Endothelial cell of umbilical vein (primary cell): ENCODE data around the gene IL31RA.

Source experiments
- EZH2 ChIP-seq: IDR thresholded peaks from 2 replicates; pipeline ENCODE4 v1.6.1; 2012; ENCODE audit warnings: borderline replicate concordance, low read depth, mild to moderate bottlenecking, moderate library complexity, low read length, inconsistent platforms; ENCODE audit not compliant: severe bottlenecking
- FOS ChIP-seq: IDR thresholded peaks from 2 replicates; pipeline ENCODE4 v1.6.1; 2011; ENCODE audit warnings: mild to moderate bottlenecking, low read length, moderate library complexity, borderline replicate concordance; ENCODE audit not compliant: insufficient read depth
- GATA2 ChIP-seq: IDR thresholded peaks from 2 replicates; pipeline ENCODE4 v1.7.0; 2011; ENCODE audit warnings: low read depth, mild to moderate bottlenecking, moderate library complexity, mixed read lengths, low read length; ENCODE audit not compliant: insufficient read length, insufficient read depth
- JUN ChIP-seq: IDR thresholded peaks from 2 replicates; pipeline ENCODE4 v1.6.1; 2011; ENCODE audit warnings: borderline replicate concordance, low read depth; ENCODE audit not compliant: insufficient read length, insufficient read depth
- MYC ChIP-seq: IDR thresholded peaks from one replicate; pipeline ENCODE4 v1.6.1; 2011; ENCODE audit warnings: mild to moderate bottlenecking, low read depth, low read length
- POLR2A ChIP-seq: IDR thresholded peaks from 2 replicates; pipeline ENCODE4 v1.6.1; 2012; ENCODE audit warnings: low read depth, mild to moderate bottlenecking, control low read depth, low read length
- POLR2AphosphoS5 ChIP-seq: IDR thresholded peaks from 2 replicates; pipeline ENCODE4 v1.6.1; 2012; ENCODE audit warnings: low read depth, mild to moderate bottlenecking, control low read depth, low read length, moderate library complexity; ENCODE audit not compliant: insufficient read depth
- TF ChIP-seq, protein P1 (sequence below), 2 donors: IDR thresholded peaks; 1 replicate in 1 of 2; 2 replicates in 1 of 2; pipeline ENCODE4 v1.5.1; 2011; ENCODE audit warnings: low read length in 2 of 2, mild to moderate bottlenecking in 2 of 2, moderate library complexity in 2 of 2, control low read depth in 1 of 2, inconsistent platforms in 1 of 2, low read depth in 1 of 2; ENCODE audit not compliant: insufficient read depth in 1 of 2; ENCODE audit errors: extremely low read depth in 1 of 2
- TF ChIP-seq, protein P2 (sequence below): IDR thresholded peaks from 2 replicates; pipeline ENCODE4 v1.6.1; 2011; ENCODE audit not compliant: insufficient read depth, insufficient read length

DNA sequence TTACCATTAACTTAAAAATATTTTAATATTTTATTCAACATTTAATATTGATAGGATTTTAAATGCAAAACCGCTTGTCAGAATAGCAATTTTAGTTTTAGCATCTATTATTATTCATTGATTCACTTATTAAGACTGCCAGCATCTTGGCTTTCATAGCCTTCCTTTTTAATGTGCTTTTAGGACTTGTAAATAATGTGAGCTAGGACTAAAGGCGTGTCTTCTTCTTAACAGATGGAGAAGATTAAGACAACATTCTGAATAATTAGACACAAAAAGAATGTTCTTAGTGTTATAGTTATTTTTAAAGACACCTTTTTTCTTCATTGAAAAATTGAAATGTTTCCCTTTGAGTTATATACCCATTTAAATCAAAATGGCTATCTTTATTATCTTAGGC lies 6.9 kb downstream of the IL31RA start:
- TF ChIP-seq, protein P1, sequence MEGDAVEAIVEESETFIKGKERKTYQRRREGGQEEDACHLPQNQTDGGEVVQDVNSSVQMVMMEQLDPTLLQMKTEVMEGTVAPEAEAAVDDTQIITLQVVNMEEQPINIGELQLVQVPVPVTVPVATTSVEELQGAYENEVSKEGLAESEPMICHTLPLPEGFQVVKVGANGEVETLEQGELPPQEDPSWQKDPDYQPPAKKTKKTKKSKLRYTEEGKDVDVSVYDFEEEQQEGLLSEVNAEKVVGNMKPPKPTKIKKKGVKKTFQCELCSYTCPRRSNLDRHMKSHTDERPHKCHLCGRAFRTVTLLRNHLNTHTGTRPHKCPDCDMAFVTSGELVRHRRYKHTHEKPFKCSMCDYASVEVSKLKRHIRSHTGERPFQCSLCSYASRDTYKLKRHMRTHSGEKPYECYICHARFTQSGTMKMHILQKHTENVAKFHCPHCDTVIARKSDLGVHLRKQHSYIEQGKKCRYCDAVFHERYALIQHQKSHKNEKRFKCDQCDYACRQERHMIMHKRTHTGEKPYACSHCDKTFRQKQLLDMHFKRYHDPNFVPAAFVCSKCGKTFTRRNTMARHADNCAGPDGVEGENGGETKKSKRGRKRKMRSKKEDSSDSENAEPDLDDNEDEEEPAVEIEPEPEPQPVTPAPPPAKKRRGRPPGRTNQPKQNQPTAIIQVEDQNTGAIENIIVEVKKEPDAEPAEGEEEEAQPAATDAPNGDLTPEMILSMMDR (IDR thresholded peaks at IDR 0.05; ENCODE audit: extremely low read depth in 1 of 2, insufficient read depth in 1 of 2, low read depth in 1 of 2, low read length in 2 of 2): no peak
- TF ChIP-seq POLR2AphosphoS5: no peak
- TF ChIP-seq, protein P2, sequence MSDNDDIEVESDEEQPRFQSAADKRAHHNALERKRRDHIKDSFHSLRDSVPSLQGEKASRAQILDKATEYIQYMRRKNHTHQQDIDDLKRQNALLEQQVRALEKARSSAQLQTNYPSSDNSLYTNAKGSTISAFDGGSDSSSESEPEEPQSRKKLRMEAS: no peak
- TF ChIP-seq POLR2A: no peak
- no peak for TF ChIP-seq EZH2
- no peak for TF ChIP-seq JUN
- TF ChIP-seq MYC: no peak
- no peak for TF ChIP-seq FOS
- TF ChIP-seq GATA2: no peak
